Subcutaneous adipose tissue (tissue), 4 donors: ENCODE data around the gene AP1S3. TPM values are rescaled to one million over a fixed set of nuclear protein-coding genes. Genes with fewer than 3 reads are reported as not detected.

Source experiments
- CTCF ChIP-seq: fragments of 450-650 bp; IDR thresholded peaks from one replicate; pipeline ENCODE4 v1.5.1; 2016; ENCODE audit warnings: low read depth, mild to moderate bottlenecking, control low read depth, antibody characterized with exemption, moderate library complexity
- total RNA-seq, 4 donors: library from RNA; depleted of rRNA; stranded (reverse); fragments of >200 nt; gene quantifications; one replicate each; pipeline ENCODE4 v1.1.0, GENCODE V29; 2016

Gene AP1S3
- total RNA-seq, 4 donors from 2014 or later, result 0.19 to 9.3 (median 1.2) TPM

DNA sequence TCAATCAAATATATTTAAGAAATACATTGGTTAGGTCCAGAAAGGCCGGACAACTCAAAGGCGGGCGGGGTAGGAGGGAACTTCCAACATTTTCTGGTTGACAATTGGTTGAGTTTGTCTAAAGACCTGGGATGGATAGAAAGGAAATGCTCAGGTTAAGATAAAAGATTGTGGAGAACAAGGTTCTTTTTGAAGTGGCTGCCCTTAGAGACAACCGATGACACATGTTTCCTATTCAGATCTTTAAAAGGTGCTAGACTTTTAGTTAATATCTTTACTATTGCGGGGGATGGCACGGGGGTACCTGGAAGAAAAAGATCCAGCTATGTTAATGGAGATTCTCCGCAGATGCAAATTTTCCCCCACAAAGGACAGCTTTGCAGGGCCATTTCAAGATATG is 10.0 kb upstream of the AP1S3 start:
- no peak for TF ChIP-seq CTCF

DNA sequence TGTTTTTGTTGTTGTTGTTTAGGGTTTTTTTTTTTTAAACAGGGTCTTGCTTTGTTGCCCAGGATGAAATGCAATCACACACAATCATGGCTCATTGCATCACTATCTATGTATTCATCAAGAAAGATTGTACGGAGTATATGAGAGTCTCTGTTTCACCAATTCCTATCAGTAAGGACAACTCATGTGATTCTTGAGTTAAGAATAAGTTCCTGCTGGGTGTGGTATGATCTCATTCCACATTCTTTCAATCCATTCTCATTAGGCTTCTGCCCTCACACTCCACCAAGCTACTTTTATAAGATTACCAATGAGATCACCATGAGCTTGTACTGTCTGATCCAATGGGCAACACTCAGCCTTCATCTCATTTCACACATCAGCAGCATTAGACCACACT is 9.1 kb upstream of the AP1S3 start:
- TF ChIP-seq CTCF, result no peak

DNA sequence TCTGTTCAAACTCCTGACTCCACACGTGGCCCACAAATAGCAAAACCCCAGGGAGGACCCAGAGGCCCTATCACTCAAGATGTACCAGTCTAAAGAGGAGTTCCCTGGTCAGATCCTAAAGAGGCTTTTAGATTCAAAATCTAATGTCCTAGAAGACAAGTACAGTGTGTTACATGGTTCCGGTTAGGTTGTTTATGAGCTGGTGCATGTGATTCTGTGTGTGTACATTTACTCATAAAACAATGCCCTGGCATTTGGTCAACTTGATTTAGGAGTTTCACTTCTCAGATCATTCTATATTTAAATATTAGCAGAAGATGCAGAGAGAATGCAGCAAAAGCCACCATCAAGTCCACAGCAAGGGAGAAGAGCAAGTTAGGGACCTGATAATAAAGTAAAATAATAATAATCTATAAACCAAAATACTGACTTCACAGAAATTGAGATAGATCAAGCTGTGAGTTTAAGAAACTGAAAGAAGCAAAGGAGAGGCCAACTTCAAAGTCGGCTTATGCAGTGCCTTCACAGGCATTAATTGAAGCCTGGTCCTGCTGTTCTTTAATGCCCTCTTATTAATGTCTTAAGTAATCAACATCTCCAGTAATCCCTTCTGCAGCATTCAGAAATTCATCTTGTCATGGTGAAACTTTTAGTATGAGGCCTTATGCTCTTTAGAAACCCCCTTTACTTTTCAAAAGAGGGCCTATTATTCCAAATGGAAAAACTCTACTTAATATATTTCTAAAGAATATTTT is 4.2 kb upstream of the AP1S3 start:
- TF ChIP-seq CTCF, result no peak

- no peak for TF ChIP-seq CTCF
These were observed 1.5 kb downstream of the AP1S3 start for GRCh38 chr2:223835701-223836532.

- no peak for TF ChIP-seq CTCF
These were observed 3.0 kb downstream of the AP1S3 start for GRCh38 chr2:223834431-223834830.

DNA sequence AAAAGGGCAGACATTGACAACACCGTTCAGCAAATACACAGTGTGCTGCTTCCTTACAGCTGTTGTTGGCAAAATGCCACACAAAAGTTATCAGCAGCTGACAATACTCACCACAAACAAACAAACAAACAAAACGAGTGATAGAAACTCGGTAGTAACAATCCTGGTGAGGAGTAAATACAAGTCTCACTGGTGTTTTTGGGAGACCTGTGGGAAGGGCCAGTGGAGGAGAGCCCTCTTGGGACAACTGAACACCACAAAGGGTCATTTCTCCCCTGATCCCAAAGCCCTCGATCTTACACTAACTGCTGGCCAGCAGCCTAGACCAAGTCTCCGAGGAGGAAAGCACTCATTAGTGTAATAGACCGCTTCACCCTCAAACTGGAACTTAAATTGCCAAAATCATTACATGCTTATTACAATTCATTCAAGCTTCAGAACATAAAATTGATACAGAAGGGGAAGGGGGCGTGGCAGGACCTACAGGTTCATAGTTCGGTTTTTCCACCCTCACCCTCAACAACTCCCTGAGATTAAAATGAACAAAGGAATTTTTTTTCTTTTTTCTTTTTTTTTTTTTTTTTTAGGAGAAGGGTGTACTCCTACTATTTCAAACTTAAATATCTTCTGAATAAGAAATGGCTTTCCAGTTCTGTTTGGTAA is 5.0 kb downstream of the AP1S3 start:
- no peak for TF ChIP-seq CTCF

- TF ChIP-seq CTCF, result no peak
These were observed 8.3 kb downstream of the AP1S3 start for GRCh38 chr2:223829128-223829527.
